ENCODE results near the gene AGBL1.

Gene AGBL1

DNA sequence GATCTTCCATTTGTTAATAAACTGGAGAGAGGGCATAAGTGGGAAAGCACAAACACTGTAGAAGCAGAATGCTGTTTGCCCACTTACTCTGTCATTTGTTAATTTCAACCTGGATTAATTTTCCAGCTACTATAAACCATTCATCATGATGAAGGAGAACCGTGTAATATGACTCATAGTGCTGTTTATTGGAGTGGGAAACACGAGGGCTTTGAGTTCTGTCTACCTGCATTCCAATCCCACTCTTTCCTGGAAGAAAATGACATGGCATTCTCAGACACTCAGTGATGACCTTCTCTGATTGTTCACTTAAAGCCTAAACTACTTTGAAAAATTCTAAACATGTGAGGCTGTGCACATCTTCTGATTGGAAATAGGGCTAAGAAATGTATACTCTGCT lies 826.7 kb downstream of the AGBL1 start:
- Mint-ChIP-seq H3K27me3 (peaks cover 19% of the 10 kb centered on the region), H3K4me3 (no peak overlapping the region), H3K4me1 (ENCODE audit: low read depth) (no peaks in the 10 kb centered on the region), H3K36me3 (no peaks in the 10 kb centered on the region), H3K9me3 (ENCODE audit: low read depth) (no peaks in the 10 kb centered on the region), H3K27ac (no peak overlapping the region)

DNA sequence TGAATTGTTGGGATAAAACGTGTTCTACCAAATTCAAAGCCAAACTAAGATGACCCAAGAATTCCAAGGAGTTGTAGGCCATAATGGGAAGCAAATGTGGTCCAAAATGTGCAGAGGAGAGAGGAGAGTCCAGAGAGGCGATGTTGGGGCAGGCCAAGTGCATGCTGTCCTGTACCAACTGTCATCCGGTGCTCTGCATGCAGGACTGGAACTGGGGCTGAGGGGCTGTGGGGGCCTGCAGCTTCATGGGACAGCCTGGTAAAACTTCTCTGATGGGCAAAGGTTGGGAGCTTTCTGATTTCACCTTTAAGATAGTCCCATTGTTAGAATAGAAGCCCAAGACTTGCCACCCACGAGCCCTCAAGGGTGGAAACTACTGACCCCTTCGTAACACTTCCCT lies 831.4 kb downstream of the AGBL1 start:
- H3K9me3 Mint-ChIP-seq (ENCODE audit: low read depth), result no peaks in the 10 kb centered on the region
- no peaks in the 10 kb centered on the region for H3K36me3 Mint-ChIP-seq
- no peaks in the 10 kb centered on the region for H3K4me1 Mint-ChIP-seq (ENCODE audit: low read depth)
- peaks cover 12% of the 10 kb centered on the region for H3K27me3 Mint-ChIP-seq
- H3K4me3 Mint-ChIP-seq, result no peak overlapping the region
- H3K27ac Mint-ChIP-seq, result no peak overlapping the region

GRCh38 chr15:86912661-86913060 lies 833.0 kb downstream of the AGBL1 start:
- H3K36me3 Mint-ChIP-seq, result no peaks in the 10 kb centered on the region
- H3K27me3 Mint-ChIP-seq, result peaks cover 2% of the 10 kb centered on the region
- no peak overlapping the region for H3K4me3 Mint-ChIP-seq
- no peak overlapping the region for H3K27ac Mint-ChIP-seq
- no peaks in the 10 kb centered on the region for H3K4me1 Mint-ChIP-seq (ENCODE audit: low read depth)
- no peaks in the 10 kb centered on the region for H3K9me3 Mint-ChIP-seq (ENCODE audit: low read depth)

DNA sequence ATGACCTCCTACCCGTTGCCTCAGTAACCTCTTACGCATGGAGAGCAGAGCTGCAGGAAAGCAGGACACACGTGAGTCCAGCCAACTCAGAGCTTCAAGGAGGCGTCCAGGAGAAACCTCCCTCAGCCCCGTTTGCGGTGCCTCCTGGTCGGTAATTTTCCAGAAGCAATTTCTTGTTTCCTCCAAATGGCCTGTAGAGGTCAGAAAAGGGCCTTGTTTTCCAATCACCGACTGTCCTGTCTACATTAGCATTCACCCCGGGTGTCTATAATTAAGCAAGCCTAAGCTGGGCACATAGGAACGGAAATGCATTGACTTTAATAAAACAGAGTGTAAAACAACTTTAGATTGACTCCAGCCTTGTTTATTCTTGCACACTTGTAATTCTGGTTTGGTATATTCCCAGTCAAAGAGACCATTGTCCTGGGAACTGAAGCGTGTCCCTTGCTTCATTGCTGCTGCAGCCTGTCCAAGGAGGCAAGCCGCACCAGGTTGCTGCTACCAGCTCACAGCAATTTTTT lies 836.2 kb downstream of the AGBL1 start:
- Mint-ChIP-seq H3K27ac (no peak overlapping the region), H3K27me3 (peaks cover 2% of the 10 kb centered on the region), H3K36me3 (no peaks in the 10 kb centered on the region), H3K4me3 (no peak overlapping the region), H3K4me1 (ENCODE audit: low read depth) (no peaks in the 10 kb centered on the region), H3K9me3 (ENCODE audit: low read depth) (no peaks in the 10 kb centered on the region)

- Mint-ChIP-seq H3K27me3 (peaks cover 2% of the 10 kb centered on the region), H3K4me1 (ENCODE audit: low read depth) (no peaks in the 10 kb centered on the region), H3K4me3 (no peak overlapping the region), H3K27ac (no peak overlapping the region), H3K9me3 (ENCODE audit: low read depth) (no peaks in the 10 kb centered on the region), H3K36me3 (no peaks in the 10 kb centered on the region)
Measured at GRCh38 chr15:86916671-86917360, 837.1 kb downstream of the AGBL1 start.

DNA sequence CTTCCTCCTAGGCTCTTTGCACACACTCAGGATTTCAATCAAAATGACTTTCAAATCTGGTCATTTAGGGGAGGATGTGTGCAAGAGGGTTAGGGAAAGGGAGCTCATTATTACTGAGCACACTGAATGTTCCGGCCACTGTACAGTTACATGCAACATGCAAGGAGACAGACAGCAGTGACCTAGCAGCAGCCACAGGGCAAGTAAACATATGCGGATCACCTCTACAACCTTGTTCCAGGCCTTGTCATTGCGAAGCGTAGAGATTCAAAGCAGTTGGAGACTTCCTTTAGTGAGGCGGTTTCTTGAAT lies 837.6 kb downstream of the AGBL1 start:
- H3K4me3 Mint-ChIP-seq, result no peak overlapping the region
- no peak overlapping the region for H3K27ac Mint-ChIP-seq
- no peaks in the 10 kb centered on the region for H3K9me3 Mint-ChIP-seq (ENCODE audit: low read depth)
- H3K4me1 Mint-ChIP-seq (ENCODE audit: low read depth), result no peaks in the 10 kb centered on the region
- no peaks in the 10 kb centered on the region for H3K36me3 Mint-ChIP-seq
- H3K27me3 Mint-ChIP-seq, result peaks cover 2% of the 10 kb centered on the region

DNA sequence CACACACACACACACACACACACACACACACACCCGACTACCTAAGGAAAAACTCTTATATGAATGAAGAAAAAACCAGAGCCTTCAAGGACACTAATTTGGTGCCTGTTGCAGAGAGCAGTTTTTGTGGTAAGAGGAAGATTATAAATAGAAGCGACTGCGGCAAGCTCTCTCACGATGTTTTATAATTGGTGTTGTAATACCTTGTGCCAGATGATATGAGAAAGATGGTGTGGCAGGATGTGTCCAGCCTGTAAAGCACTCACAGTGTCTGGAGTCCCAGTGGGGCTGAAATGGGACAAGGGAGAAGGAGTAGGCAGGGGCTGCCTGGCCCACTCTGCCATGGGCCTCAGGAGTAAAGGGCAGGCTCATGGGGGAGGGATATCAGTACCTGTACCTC lies 839.9 kb downstream of the AGBL1 start:
- H3K4me3 Mint-ChIP-seq, result no peak overlapping the region
- no peaks in the 10 kb centered on the region for H3K9me3 Mint-ChIP-seq (ENCODE audit: low read depth)
- no peak overlapping the region for H3K27ac Mint-ChIP-seq
- H3K36me3 Mint-ChIP-seq, result no peaks in the 10 kb centered on the region
- H3K27me3 Mint-ChIP-seq, result peaks cover 2% of the 10 kb centered on the region
- H3K4me1 Mint-ChIP-seq (ENCODE audit: low read depth), result no peaks in the 10 kb centered on the region

GRCh38 chr15:86929461-86929860 lies 849.8 kb downstream of the AGBL1 start:
- H3K4me3 Mint-ChIP-seq, result no peak overlapping the region
- no peaks in the 10 kb centered on the region for H3K4me1 Mint-ChIP-seq (ENCODE audit: low read depth)
- H3K36me3 Mint-ChIP-seq, result no peaks in the 10 kb centered on the region

GRCh38 chr15:86932456-86932855 lies 852.8 kb downstream of the AGBL1 start:
- H3K9me3 Mint-ChIP-seq (ENCODE audit: low read depth), result no peaks in the 10 kb centered on the region
- no peaks in the 10 kb centered on the region for H3K4me1 Mint-ChIP-seq (ENCODE audit: low read depth)
- peaks cover 5% of the 10 kb centered on the region for H3K27me3 Mint-ChIP-seq
- no peak overlapping the region for H3K27ac Mint-ChIP-seq
- no peak overlapping the region for H3K4me3 Mint-ChIP-seq
- H3K36me3 Mint-ChIP-seq, result no peaks in the 10 kb centered on the region

More at GRCh38 chr15:86929461-86929860, 849.8 kb downstream of the AGBL1 start:
- Mint-ChIP-seq H3K27me3 (peaks cover 8% of the 10 kb centered on the region), H3K27ac (no peak overlapping the region), H3K9me3 (ENCODE audit: low read depth) (peaks cover 4% of the 10 kb centered on the region)

DNA sequence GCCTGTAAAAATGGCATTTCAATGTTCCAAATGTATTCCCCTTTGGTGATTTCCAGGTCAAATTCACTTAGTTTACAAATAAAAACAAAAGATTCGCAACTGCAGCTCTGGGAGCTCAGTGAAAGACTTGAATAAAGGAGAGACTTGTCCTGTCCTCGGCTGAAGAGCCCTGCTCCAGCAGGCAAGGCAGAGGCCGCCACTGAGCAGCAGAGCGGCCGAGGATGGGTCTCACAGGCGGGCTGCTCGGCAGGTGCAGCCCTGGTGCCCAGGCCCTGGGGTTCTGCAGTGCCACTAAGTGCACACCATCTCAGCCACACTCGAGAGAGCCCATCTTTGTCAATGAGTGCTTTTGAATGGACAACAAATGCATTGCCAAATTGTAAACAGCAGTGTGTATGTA lies 856.2 kb downstream of the AGBL1 start:
- no peak overlapping the region for H3K4me3 Mint-ChIP-seq
- H3K36me3 Mint-ChIP-seq, result no peaks in the 10 kb centered on the region

DNA sequence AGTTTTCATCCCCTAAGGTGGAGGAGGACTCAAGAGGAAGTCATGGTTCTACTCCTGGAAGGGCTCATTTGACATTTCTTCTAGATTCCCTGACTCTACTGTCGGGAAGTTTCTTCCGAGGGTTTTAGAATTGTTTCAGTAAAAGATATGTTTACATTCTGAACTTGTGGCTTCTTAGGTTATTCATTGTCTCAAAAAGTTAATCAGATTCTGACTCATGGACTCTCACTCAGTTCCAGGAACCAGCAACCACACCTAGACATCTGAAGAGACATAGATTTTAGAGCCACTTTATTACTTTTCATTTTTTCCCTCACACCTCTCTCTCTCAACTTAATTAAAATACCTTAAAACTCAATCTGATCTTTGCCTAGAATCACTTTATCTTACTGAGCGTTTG lies 862.6 kb downstream of the AGBL1 start:
- Mint-ChIP-seq H3K27me3 (peaks cover 2% of the 10 kb centered on the region), H3K36me3 (no peaks in the 10 kb centered on the region), H3K4me1 (ENCODE audit: low read depth) (no peaks in the 10 kb centered on the region), H3K4me3 (no peak overlapping the region), H3K9me3 (ENCODE audit: low read depth) (no peaks in the 10 kb centered on the region), H3K27ac (no peak overlapping the region)

More for the DNA sequence above, 856.2 kb downstream of the AGBL1 start:
- Mint-ChIP-seq H3K27ac (no peak overlapping the region), H3K9me3 (ENCODE audit: low read depth) (no peaks in the 10 kb centered on the region), H3K4me1 (ENCODE audit: low read depth) (no peaks in the 10 kb centered on the region), H3K27me3 (peaks cover 5% of the 10 kb centered on the region)

DNA sequence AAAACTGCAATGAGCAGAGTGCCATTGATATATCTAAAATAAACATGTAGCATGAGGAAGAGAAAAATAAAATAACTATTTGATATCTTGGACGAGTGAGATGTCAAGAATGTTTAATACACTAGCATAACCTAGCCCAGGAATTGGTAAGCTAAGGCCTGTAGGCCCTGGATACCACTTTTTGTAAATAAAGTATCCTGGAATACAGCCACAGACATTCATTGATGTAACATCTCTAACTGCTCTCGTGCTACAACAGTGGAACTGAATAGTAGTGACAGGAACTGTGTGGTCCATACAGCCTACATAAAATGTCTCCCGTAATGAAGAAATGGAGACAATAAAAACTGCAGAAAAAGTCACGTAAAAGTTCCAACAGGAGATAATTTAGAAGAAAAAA lies 869.0 kb downstream of the AGBL1 start:
- H3K27me3 Mint-ChIP-seq, result no peaks in the 10 kb centered on the region
- no peak overlapping the region for H3K4me3 Mint-ChIP-seq
- H3K9me3 Mint-ChIP-seq (ENCODE audit: low read depth), result no peaks in the 10 kb centered on the region
- H3K36me3 Mint-ChIP-seq, result no peaks in the 10 kb centered on the region
- H3K27ac Mint-ChIP-seq, result no peak overlapping the region
- H3K4me1 Mint-ChIP-seq (ENCODE audit: low read depth), result no peaks in the 10 kb centered on the region

- Mint-ChIP-seq H3K4me1 (ENCODE audit: low read depth) (no peaks in the 10 kb centered on the region), H3K4me3 (no peak overlapping the region), H3K36me3 (no peaks in the 10 kb centered on the region), H3K27ac (no peak overlapping the region), H3K27me3 (peaks cover 4% of the 10 kb centered on the region), H3K9me3 (ENCODE audit: low read depth) (no peaks in the 10 kb centered on the region)
Measured at GRCh38 chr15:86959254-86959653, 879.6 kb downstream of the AGBL1 start.

DNA sequence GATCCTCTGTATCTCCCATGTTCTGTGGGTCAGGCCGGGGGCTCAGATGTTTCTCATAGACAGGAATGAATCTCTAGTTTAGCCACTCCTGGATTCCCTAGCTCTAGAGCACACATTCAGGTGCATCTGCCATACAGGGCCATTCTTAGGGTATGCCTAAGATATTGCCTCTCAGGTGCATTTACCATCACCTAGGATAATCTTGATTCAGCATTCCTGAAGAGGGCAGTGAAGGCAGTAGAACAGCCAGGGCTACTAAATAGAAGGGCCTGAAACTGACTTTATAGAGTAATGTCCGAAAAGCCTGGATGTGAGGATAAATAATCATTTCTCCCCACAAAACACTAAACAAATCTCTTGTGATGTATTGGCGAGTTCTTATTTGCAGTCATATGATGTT lies 882.0 kb downstream of the AGBL1 start:
- Mint-ChIP-seq H3K36me3 (no peaks in the 10 kb centered on the region), H3K27me3 (peaks cover 2% of the 10 kb centered on the region), H3K27ac (no peak overlapping the region), H3K4me1 (ENCODE audit: low read depth) (no peaks in the 10 kb centered on the region), H3K4me3 (no peak overlapping the region), H3K9me3 (ENCODE audit: low read depth) (no peaks in the 10 kb centered on the region)

DNA sequence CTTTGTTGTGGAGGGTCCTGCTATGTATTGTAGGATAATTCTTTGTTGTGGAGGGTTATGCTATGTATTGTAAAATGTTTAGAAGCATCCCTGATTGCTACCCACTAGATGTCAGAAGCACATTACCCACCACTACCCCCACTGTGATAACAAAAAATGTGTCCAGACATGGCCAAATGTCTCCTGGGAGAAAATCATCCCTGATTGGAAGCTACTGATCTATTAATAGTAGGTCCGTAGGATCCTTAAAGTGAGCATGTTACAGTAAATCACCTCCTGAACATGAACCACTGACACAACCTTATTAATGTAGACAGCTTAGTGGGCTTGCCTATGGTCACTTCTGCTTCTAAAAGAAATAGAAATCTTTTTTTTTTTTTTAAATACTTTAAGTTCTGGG lies 884.6 kb downstream of the AGBL1 start:
- no peaks in the 10 kb centered on the region for H3K9me3 Mint-ChIP-seq (ENCODE audit: low read depth)
- no peaks in the 10 kb centered on the region for H3K4me1 Mint-ChIP-seq (ENCODE audit: low read depth)
- H3K36me3 Mint-ChIP-seq, result no peaks in the 10 kb centered on the region
- no peak overlapping the region for H3K4me3 Mint-ChIP-seq
- H3K27ac Mint-ChIP-seq, result no peak overlapping the region
- H3K27me3 Mint-ChIP-seq, result peaks cover 2% of the 10 kb centered on the region

DNA sequence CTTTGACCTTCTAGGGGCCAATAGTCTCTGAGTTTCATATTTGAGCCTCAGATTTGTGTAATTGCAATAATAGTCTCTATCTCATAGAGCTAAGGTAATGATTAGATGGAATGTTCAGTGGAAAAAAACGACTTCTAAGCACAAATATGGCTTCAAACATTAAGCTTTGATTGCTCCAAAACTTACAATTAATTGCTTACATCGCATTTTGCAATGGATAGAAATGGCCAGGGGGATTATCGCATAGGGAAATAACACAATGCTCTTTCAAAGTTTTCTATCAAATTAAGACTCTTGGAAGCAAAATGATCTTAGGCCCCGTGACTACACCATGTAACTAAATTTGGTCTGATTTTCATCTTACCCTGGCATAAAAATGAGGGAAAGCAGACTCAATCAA lies 888.6 kb downstream of the AGBL1 start:
- H3K9me3 Mint-ChIP-seq (ENCODE audit: low read depth), result no peaks in the 10 kb centered on the region

More for the DNA sequence above, 888.6 kb downstream of the AGBL1 start:
- Mint-ChIP-seq H3K36me3 (no peaks in the 10 kb centered on the region), H3K4me3 (no peak overlapping the region), H3K4me1 (ENCODE audit: low read depth) (no peaks in the 10 kb centered on the region), H3K27ac (no peak overlapping the region), H3K27me3 (peaks cover 3% of the 10 kb centered on the region)

All from activated naive CD8-positive, alpha-beta T cell (primary cell).